ENCODE measurements around the gene MVB12A. TPM values are rescaled to one million over a fixed set of nuclear protein-coding genes. Genes with fewer than 3 reads are reported as not detected.

Gene MVB12A
- total RNA-seq, 2 experiments from 2014 or later = 34.1 to 40.3 TPM

DNA sequence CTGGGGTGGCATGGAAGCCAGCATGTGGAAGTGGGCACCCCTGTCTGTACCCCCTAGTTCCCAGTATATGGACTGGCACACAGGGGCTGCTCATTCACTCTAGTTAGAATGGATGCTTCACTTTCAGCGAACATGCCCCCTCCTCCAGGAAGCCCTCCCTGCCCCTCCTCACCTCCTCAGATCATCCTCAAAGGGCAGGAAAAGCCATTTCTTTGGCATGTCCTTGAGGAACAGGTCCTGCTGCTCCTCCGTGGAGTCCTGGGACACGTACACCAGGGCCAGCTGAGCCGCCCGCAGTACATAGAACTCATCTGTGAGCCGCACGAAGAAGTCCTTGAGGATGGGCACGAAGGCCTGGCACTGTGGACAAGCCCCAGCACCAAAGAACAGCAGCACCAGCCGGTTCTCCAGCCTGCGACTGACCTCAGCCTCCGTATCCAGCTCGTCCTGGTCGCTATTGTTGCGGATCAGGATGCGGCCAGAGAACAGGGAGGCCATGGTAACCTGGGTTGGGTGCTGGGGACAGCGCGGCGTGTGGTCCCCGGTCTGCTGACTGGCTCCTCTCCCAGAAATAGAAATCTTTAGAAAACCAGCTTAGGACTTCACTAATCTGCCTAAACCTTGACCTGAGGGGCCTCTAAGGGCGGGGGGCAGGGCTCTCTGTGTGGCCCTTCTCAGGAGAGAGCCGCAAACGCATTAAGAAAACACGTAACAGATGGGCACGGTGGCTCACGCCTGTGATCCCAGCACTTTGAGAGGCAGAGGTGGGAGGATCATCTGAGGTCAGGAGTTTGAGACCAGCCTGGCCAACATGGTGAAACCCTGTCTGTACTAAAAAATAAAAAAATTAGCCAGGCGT, 40.8 kb downstream of the MVB12A start, which contains the start of gene NXNL1:
Gene NXNL1, minus strand, starts transcription at position 555 of the 859 bp plus-strand sequence. Its CDS starts 57 bp downstream, at position 498.
- no peak for ATAC-seq (ENCODE audit: low read depth)
- POLR2A ChIA-PET = no interaction called here
- DNase-seq = no peak
- peaks cover 19% of the 10 kb centered on the region for H3K27me3 Mint-ChIP-seq
- no peaks in the 10 kb centered on the region for H3K4me1 Mint-ChIP-seq
- no peak within 1 kb of the TSS for H3K27ac Mint-ChIP-seq
- no peaks in the 10 kb centered on the region for H3K36me3 Mint-ChIP-seq
- H3K9me3 Mint-ChIP-seq = no peaks in the 10 kb centered on the region
- H3K4me3 Mint-ChIP-seq = no peak within 1 kb of the TSS

DNA sequence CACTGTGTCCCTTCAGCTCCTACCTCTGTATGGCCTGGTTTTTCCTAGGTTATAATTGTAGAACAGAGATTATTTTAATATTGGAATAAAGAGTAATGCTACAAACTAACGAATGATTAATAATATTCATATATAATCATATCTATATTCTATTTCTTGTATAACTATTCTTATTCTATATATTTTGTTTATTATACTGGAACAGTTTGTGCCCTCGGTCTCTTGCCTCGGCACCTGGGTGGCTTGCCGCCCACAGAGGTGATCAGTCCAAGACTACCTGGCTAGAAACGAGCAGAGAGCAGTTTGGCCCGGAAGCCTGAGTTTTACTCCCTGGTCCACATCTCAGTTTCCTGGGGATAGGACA, 46.6 kb downstream of the MVB12A start:
- Mint-ChIP-seq H3K4me1 (peaks cover 14% of the 10 kb centered on the region), H3K4me3 (no peak overlapping the region), H3K9me3 (no peaks in the 10 kb centered on the region), H3K36me3 (no peaks in the 10 kb centered on the region), H3K27me3 (peaks cover 15% of the 10 kb centered on the region), H3K27ac (no peak overlapping the region)
- no peak for DNase-seq
- POLR2A ChIA-PET = no interaction called here
- ATAC-seq (ENCODE audit: low read depth) = no peak

DNA sequence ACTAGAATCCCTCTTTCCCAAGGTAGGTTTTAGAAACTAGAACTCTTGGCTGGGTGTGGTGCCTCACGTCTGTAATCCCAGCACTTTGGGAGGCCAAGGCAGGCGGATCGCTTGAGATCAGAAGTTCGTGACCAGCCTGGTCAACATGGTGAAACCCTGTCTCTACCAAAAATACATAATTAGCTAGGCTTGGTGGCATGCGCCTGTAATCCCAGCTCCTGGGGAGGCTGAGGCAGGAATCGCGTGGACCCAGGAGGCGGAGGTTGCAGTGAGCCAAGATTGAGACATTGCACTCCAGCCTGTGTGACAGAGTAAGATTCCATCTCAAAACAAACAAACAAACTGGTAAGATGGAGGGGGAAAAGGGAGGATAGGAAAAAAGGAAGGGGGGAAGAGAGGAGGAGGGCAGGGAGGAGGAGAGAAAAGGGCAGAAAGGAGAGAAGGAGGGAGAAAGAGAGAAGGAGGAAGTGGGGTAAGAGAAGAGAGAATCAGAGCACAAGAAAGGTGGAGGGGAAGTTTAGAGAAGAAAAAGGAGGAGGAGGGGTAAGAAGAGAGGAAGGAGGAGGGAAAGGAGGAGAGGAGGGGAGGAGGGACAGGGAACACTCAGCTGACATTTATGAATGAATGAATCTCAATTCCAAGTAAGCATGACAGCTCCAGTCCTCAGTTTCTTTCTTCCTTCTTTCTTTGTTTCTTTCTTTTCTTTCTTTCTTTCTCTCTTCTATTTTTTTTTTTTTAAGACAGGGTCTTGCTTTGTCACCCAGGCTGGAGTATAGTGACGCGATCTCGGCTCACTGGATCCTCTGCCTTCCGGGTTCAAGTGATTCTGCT, 47.8 kb downstream of the MVB12A start:
- no peak for DNase-seq
- H3K4me1 Mint-ChIP-seq = peaks cover 15% of the 10 kb centered on the region
- POLR2A ChIA-PET = no interaction called here
- H3K27me3 Mint-ChIP-seq = peaks cover 15% of the 10 kb centered on the region
- no peak for ATAC-seq (ENCODE audit: low read depth)
- H3K27ac Mint-ChIP-seq = no peak overlapping the region
- H3K4me3 Mint-ChIP-seq = no peak overlapping the region
- no peaks in the 10 kb centered on the region for H3K9me3 Mint-ChIP-seq
- H3K36me3 Mint-ChIP-seq = no peaks in the 10 kb centered on the region

DNA sequence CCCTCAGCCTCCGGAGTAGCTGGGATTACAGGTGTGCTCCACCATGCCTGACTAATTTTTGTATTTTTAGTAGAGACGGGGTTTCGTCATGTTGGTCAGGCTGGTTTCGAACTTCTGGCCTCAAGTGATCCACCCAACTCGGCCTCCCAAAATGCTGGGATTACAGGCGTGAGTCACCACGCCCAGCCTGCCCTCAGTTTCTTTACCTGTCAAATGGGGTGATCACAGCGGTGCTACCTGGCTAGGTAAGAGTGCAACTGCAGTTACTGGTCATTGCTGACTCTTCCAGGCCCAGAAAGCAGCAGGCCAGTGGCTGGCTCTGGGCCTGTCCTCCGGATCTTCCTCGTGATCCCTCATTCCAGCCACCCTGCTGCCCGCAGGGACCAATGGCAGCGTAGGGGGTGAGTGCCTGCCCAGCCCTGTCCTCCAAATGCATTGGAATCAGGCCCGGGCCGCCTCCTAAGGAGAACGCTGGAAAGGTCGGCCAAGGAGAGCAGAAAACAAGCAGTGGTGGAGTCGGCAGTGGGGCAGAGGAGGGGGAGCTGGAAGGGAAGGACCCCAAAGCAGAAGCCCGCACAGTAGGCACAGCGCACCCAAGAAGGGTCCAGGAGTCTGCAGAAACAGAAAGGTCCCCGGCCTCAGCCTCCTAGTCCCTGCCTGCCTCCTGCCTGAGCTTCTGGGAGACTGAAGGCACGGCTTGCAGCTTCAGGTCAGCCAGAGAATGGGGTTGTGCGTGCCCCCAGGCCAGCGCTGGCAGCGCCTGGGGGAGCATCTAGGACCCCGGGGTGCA, 48.6 kb downstream of the MVB12A start:
- H3K9me3 Mint-ChIP-seq = no peaks in the 10 kb centered on the region
- H3K36me3 Mint-ChIP-seq = no peaks in the 10 kb centered on the region
- H3K27ac Mint-ChIP-seq = no peak overlapping the region
- ATAC-seq (ENCODE audit: low read depth) = no peak
- H3K4me1 Mint-ChIP-seq = peaks cover 22% of the 10 kb centered on the region
- H3K27me3 Mint-ChIP-seq = peaks cover 18% of the 10 kb centered on the region
- H3K4me3 Mint-ChIP-seq = peak overlapping the region; percentile 97
- no peak for DNase-seq
- POLR2A ChIA-PET = interaction anchor here (0.5 kb wide), 1 partner anchor 81 kb away, joined by 3 read pairs; no protein-coding TSS in a partner anchor

DNA sequence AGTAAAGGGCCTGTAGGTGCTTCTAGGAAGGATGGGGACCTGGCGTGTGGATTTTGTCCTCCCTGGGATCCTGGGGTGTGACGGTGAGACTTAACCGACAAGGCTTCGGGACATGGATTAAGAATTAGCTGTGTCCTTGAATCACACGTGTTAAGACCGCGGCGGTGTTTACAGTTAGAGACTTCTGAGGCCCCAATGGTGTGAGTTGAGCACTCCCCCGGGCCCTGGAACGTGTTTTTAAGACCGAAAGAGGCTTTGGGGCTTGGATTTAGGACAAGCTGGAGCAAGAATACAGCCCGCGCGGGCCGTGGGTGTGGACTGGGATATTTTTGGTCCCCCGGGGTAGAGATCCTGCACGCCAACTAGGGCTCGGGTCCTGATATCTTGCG, 49.2 kb downstream of the MVB12A start:
- POLR2A ChIA-PET = interaction anchor here (0.5 kb wide), 1 partner anchor 81 kb away, joined by 3 read pairs; no protein-coding TSS in a partner anchor
- no peaks in the 10 kb centered on the region for H3K36me3 Mint-ChIP-seq
- peaks cover 18% of the 10 kb centered on the region for H3K27me3 Mint-ChIP-seq
- no peak for ATAC-seq (ENCODE audit: low read depth)
- no peak for DNase-seq
- H3K4me3 Mint-ChIP-seq = peak overlapping the region; percentile 97
- H3K27ac Mint-ChIP-seq = peak overlapping the region; percentile 74
- peaks cover 24% of the 10 kb centered on the region for H3K4me1 Mint-ChIP-seq
- no peaks in the 10 kb centered on the region for H3K9me3 Mint-ChIP-seq

DNA sequence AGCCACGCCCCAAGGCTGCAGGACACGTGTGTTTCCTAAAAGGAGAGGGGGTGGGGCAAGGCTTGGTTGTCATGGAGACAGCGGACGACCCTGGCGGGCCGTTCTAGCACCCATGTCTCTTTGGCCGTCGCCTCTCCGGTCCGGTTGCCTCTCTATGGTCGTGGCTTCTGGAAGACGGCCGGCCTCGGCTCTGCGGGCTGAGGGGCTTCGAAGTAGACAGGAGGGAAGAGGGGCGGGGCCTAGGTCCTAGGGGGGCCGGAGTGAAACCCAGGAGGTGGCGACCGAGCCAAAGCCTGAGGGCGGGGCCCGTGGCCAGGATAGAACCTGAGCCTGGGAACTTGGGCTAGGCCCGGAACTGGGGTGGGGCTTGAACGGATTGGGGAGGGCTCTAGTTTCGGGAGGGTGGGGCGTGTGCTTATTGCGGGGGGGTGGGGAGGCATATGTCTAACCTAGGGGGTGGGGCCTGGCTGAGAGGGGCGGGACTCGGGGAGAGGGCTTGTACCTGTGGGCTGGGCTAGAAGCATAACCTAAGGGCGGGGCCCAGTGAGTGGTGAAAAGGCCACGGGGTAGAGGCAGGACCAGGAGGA, 49.7 kb downstream of the MVB12A start:
- Mint-ChIP-seq H3K27ac (peak overlapping the region; percentile 93), H3K4me3 (peak overlapping the region; percentile 97), H3K4me1 (peaks cover 24% of the 10 kb centered on the region), H3K9me3 (no peaks in the 10 kb centered on the region), H3K36me3 (no peaks in the 10 kb centered on the region), H3K27me3 (peaks cover 18% of the 10 kb centered on the region)
- peak; percentile 82 for DNase-seq
- peak; percentile 77 for ATAC-seq (ENCODE audit: low read depth)
- POLR2A ChIA-PET = interaction anchor here (1.0 to 1.3 kb wide), 2 partner anchors 50 to 63 kb away, joined by 4 to 5 read pairs; partner anchors contain the start of genes BST2 and MVB12A

DNA sequence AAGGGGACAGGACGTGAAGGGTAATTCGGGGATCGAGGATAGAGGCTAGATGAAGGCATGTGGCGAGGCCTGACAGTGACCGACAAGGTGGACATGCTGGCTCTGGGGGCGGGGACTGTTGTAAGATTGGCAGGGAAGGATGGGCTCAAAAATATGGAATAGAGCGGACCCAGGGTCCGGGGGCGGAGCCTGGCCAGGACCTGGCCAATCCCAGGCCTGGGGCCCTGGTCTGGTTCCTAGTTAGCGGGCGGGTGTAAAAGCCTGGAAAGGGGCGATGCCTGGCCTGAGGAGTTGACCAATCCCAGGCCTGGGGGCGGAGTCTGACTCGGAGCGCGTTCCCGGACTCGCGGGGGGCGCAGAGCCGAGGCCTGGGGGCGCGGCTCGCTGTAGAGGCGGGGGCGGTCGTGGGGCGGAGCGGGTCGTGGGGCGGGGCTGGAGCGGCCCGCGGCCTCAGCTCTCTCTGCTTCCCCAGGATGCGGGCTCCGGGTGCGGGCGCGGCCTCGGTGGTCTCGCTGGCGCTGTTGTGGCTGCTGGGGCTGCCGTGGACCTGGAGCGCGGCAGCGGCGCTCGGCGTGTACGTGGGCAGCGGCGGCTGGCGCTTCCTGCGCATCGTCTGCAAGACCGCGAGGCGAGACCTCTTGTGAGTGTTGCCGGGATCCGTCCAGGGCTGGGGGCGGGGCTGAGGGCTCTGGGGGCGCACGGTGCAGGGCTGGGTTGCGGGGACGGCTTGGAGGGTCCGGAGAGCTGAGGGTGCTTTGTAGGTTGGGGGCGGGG, 50.4 kb downstream of the MVB12A start, which contains the start of gene SLC27A1:
Gene SLC27A1, plus strand, starts transcription at position 457 of the 774 bp plus-strand sequence. Its CDS starts 17 bp downstream, at position 474.
- Mint-ChIP-seq H3K27ac (peak within 1 kb of the TSS; percentile 93), H3K4me3 (peak within 1 kb of the TSS; percentile 97), H3K9me3 (no peaks in the 10 kb centered on the region), H3K27me3 (peaks cover 18% of the 10 kb centered on the region), H3K36me3 (no peaks in the 10 kb centered on the region), H3K4me1 (peaks cover 24% of the 10 kb centered on the region)
- ATAC-seq (ENCODE audit: low read depth) = peak; percentile 91
- POLR2A ChIA-PET = interaction anchor here (0.5 to 1.3 kb wide), 3 partner anchors 25 to 64 kb away, joined by 4 to 5 read pairs (median 4); partner anchors contain the start of genes BST2 and MVB12A
- DNase-seq = peak; percentile 94

DNA sequence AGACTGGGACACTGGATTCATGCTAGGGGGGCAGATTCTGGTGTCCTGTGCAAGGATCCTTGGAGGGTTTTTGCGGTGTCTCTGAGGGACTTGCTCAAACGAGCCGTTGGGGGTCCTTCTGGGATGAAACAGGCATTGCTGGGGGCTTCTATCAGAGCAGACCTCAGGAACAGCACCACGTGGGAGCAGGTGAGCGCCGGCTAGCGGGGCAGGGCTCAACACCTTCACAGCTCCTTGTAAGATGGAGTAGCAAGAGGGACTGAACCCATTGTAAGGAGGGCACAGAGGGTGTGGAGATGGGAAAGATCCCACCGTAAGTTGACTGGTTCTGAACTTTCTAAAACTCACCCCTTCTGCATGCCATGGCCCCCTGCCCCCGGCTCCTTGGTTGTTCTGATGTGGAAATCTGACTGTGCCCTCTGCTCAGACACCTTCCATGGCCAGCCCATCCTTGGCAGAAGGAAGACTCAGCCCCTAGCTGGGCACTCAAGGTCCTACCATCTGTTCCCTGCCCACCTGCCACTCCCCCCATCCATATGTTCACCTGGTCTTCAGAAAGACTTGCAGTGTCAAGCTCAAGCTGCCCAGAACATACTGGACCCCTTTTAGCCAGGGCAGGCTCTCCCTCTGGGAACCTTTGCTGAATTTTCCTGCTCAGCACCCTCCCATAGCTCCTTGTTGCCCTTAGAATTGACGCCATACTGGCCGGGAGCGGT, 51.7 kb downstream of the MVB12A start:
- Mint-ChIP-seq H3K36me3 (no peaks in the 10 kb centered on the region), H3K4me3 (peak overlapping the region; percentile 97), H3K27ac (no peak overlapping the region), H3K4me1 (peaks cover 24% of the 10 kb centered on the region), H3K27me3 (peaks cover 18% of the 10 kb centered on the region), H3K9me3 (no peaks in the 10 kb centered on the region)
- no peak for DNase-seq
- no peak for ATAC-seq (ENCODE audit: low read depth)
- POLR2A ChIA-PET = interaction anchor here (0.7 kb wide), 1 partner anchor 248 kb away, joined by 3 read pairs; the partner anchor contains the start of gene MAP1S

DNA sequence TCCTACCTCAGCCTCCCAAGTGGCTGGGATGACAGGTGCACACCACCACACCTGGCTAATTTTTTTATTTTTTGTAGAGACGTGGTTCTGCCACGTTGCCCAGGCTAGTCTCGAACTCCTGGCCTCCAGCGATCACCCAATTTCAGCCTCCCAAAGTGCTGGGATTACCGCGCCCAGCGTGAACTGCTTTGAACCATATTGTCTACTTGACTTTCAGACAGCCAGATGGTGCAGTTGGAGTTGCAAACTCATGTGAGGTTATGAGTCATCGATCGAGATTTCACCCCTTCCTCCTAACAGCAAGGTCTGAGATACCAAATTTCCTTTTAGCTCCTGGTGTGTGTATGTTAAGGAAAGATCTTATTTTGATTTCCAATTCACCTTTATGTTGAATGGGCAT, 53.2 kb downstream of the MVB12A start:
- no peak overlapping the region for H3K4me3 Mint-ChIP-seq
- no peaks in the 10 kb centered on the region for H3K9me3 Mint-ChIP-seq
- no peak for ATAC-seq (ENCODE audit: low read depth)
- no peaks in the 10 kb centered on the region for H3K36me3 Mint-ChIP-seq
- no peak for DNase-seq
- H3K27ac Mint-ChIP-seq = peak overlapping the region; percentile 30
- H3K4me1 Mint-ChIP-seq = peaks cover 22% of the 10 kb centered on the region
- POLR2A ChIA-PET = no interaction called here
- peaks cover 11% of the 10 kb centered on the region for H3K27me3 Mint-ChIP-seq
